Skeletal muscle satellite cell (primary cell): ENCODE measurements around the gene GPR89B.
"Not testable (repeated sequence)": the region's sequence is repeated elsewhere in the genome, so short reads cannot be mapped to it uniquely, and the experiment has no call there.

Experiments used
- H3K27me3 ChIP-seq: 2 replicates; pipeline ENCODE4 v1.7.0; 2013; ENCODE audit warnings: low read length; ENCODE audit not compliant: control insufficient read depth, insufficient read depth
- H3K36me3 ChIP-seq: 2 replicates; pipeline ENCODE4 v1.7.0; 2013; ENCODE audit warnings: mild to moderate bottlenecking, control low read depth, low read length; ENCODE audit not compliant: insufficient read depth
- H3K4me1 ChIP-seq: 2 replicates; pipeline ENCODE4 v1.7.0; 2013; ENCODE audit warnings: low read length; ENCODE audit not compliant: control insufficient read depth, insufficient read depth
- H3K4me2 ChIP-seq: 2 replicates; pipeline ENCODE4 v1.7.0; 2013; ENCODE audit warnings: mild to moderate bottlenecking, low read length
- H3K4me3 ChIP-seq: 2 replicates; pipeline ENCODE4 v1.7.0; 2013; ENCODE audit warnings: low read length
- H3K9ac ChIP-seq: 2 replicates; pipeline ENCODE4 v1.7.0; 2013; ENCODE audit warnings: mild to moderate bottlenecking, low read depth, low read length, moderate library complexity
- H3K9me3 ChIP-seq: replicated peaks from 2 replicates; pipeline ENCODE4 v1.7.0; 2013; ENCODE audit warnings: mild to moderate bottlenecking, control low read depth, low read length

GPR89B gene

DNA sequence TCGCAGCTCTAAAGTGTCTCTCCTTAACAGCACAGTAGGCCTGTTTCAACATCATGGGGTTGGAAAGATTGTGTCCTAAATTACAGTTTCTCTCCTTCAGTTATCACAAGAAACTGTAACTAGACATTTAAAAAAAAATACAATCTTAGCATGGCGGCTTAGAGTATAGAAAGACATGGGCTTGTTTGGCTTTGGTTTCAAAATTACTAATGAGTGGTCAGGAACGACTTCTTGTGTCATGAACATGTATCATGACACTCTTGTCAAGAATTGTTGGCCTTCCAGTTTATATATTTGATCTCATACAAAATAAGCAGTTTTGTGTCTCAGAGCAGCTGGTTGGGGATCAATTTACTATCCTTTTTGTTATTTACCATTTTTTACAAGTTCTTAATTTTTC is 23.5 kb upstream of the GPR89B start:
- H3K27me3 ChIP-seq = peaks cover 12% of the 10 kb centered on the region
- no peak overlapping the region for H3K9ac ChIP-seq
- no peaks in the 10 kb centered on the region for H3K4me1 ChIP-seq
- no peak overlapping the region for H3K4me3 ChIP-seq
- H3K36me3 ChIP-seq = no peaks in the 10 kb centered on the region
- no peak overlapping the region for H3K4me2 ChIP-seq
- no peaks in the 10 kb centered on the region for H3K9me3 ChIP-seq

DNA sequence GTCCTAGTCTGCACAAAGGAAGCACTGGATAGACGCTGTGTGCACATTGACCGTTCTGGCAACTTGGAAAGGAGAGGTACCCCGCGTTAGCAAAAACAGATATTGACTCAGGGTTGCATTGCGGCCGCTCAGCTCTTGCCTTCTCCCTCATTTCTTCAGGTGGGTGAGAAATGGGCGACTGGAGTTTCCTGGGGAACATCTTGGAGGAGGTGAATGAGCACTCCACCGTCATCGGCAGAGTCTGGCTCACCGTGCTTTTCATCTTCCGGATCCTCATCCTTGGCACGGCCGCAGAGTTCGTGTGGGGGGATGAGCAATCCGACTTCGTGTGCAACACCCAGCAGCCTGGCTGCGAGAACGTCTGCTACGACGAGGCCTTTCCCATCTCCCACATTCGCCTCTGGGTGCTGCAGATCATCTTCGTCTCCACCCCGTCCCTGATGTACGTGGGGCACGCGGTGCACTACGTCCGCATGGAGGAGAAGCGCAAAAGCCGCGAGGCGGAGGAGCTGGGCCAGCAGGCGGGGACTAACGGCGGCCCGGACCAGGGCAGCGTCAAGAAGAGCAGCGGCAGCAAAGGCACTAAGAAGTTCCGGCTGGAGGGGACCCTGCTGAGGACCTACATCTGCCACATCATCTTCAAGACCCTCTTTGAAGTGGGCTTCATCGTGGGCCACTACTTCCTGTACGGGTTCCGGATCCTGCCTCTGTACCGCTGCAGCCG is 20.3 kb upstream of the GPR89B start:
- Histone ChIP-seq H3K4me1 (no peaks in the 10 kb centered on the region), H3K4me3 (no peak overlapping the region), H3K4me2 (no peak overlapping the region)

DNA sequence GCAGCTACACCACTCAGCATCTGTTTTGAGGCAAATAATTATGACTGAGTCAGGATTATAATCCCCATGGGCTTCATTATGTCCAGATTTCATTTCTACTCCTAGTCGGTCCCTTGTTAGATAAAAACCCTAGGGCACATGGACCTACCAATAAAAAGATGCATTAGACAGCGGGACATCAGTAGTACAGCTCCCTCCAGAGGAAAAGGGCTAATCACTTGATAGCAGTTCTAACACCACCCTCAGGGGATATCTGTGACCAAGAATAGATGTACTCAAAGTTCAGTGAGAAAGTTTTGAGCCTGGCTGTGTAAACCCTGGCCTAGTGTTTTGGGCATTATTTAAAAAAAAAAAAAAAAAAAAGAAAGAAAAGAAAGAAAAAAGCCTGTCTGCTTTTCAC is 15.7 kb upstream of the GPR89B start:
- no peaks in the 10 kb centered on the region for H3K36me3 ChIP-seq
- H3K4me3 ChIP-seq = no peak overlapping the region
- H3K9ac ChIP-seq = no peak overlapping the region
- peaks cover 18% of the 10 kb centered on the region for H3K27me3 ChIP-seq
- no peaks in the 10 kb centered on the region for H3K9me3 ChIP-seq
- no peaks in the 10 kb centered on the region for H3K4me1 ChIP-seq
- no peak overlapping the region for H3K4me2 ChIP-seq

More for the DNA sequence above, 20.3 kb upstream of the GPR89B start:
- Histone ChIP-seq H3K27me3 (peaks cover 17% of the 10 kb centered on the region), H3K36me3 (no peaks in the 10 kb centered on the region), H3K9me3 (no peaks in the 10 kb centered on the region), H3K9ac (no peak overlapping the region)

DNA sequence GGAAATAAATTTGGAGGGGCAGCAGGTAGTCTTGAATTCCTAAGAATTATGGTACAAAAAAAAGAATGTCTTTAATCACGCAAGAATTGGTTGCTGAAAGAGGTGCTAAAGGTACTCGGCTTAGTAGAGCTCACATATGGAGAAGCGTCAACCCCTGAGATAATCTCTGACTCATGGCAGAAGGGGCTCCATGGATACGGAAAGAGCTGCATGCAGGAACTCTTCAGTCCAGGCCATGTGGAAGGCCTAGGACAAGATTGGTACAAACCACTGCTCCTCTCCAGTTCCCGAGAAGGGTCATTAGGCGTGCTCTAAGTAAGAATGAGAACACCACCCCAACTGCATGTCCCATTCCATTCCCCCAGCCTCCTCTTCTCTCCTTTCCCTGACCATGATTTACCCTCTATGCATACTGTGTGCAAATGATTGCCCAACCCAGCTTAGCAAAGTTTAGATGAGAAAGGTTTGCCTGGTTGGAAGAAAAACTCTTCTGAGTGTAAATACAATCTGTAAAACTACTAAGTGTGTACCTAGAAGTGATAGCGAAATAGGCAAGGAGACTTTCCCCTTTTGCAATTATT is 14.8 kb upstream of the GPR89B start:
- H3K9me3 ChIP-seq = no peaks in the 10 kb centered on the region
- no peak overlapping the region for H3K4me2 ChIP-seq
- peaks cover 18% of the 10 kb centered on the region for H3K27me3 ChIP-seq
- H3K9ac ChIP-seq = no peak overlapping the region
- no peaks in the 10 kb centered on the region for H3K4me1 ChIP-seq
- no peaks in the 10 kb centered on the region for H3K36me3 ChIP-seq
- no peak overlapping the region for H3K4me3 ChIP-seq

DNA sequence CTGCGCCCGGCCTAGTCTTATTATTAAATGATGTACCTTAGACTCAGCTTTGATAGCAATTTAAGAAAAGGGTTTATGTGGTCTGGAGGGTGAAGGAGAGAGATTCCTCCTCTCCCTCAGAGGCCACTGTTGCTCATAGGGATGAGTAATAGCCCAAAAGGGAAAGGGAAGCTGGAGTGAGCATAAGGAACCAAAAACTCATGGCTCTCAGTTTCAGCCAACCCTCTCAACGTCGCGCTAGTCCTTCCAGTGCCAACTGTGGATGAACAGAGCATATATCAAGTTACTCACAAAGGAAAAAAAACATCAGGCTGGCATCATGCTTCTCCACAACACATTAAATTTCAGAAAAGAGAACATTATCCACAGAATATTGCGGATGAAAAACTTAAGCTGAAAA is 8.3 kb upstream of the GPR89B start:
- H3K9ac ChIP-seq = no peak overlapping the region
- peaks cover 3% of the 10 kb centered on the region for H3K27me3 ChIP-seq
- no peak overlapping the region for H3K4me2 ChIP-seq
- H3K36me3 ChIP-seq = no peaks in the 10 kb centered on the region
- no peak overlapping the region for H3K4me3 ChIP-seq
- H3K4me1 ChIP-seq = no peaks in the 10 kb centered on the region
- H3K9me3 ChIP-seq = no peaks in the 10 kb centered on the region

DNA sequence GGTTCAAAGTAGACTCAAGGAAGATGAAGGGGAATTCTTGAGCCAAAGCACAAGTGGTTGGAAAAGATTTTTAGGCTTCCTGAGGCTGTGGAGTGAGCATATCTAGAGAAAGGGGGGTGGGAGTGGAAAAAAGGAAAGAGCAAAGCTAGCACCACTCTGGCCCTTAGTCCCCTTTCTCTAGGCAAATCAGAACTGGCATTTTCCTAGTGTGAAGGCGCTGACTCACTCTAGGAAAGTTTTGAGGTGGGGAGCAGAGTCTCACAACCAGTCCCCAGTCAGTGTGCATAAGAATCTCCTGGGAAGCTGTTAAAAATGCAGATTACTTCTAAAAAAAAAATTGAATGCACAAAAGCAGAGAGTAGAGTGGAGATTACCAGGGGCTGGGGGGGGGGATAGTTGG is 3.4 kb upstream of the GPR89B start:
- H3K36me3 ChIP-seq = no peaks in the 10 kb centered on the region
- H3K4me2 ChIP-seq = no peak overlapping the region
- H3K4me3 ChIP-seq = no peak overlapping the region
- H3K9me3 ChIP-seq = no peaks in the 10 kb centered on the region
- H3K9ac ChIP-seq = no peak overlapping the region
- peaks cover 3% of the 10 kb centered on the region for H3K27me3 ChIP-seq
- no peaks in the 10 kb centered on the region for H3K4me1 ChIP-seq

DNA sequence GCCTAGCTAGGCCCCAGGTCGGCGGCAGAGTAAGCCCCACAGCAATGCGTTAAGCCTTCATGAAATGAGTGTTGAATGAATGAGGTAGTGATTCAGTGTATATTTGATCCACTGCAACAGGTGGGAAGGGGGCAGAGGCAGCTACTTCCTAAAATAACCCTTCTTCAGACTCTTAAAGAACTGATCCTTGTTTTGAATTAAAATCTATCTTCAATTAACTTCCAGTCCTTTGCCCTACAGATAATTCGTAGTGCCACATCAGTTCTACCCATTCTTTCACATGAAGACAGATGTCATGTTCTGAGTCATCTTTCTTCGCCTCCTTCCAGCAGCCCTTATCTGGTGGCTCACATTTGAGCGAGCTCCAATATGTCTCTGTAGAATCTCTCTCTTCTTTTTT is 1.0 kb upstream of the GPR89B start:
- H3K4me3 ChIP-seq, H3K36me3 ChIP-seq, H3K9me3 ChIP-seq, H3K9ac ChIP-seq, H3K4me2 ChIP-seq, H3K27me3 ChIP-seq, H3K4me1 ChIP-seq: not testable (repeated sequence)

DNA sequence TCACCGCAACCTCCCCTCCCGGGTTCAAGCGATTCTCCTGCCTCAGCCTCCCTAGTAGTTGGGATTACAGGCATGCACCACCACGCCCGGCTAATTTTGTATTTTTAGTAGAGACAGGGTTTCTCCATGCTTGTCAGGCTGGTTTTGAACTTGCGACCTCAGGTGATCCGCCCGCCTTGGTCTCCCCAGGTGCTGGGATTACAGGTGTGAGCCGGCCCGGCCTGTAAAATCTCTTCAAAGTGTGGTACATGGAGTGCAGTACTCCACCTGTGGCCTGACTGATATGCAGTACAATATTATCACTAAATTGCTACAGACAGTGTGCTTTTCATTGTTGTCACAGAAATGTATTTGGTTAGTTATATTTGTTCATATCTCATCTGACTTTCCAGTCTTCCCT is 531 bp upstream of the GPR89B start:
- H3K27me3 ChIP-seq, H3K9ac ChIP-seq, H3K4me2 ChIP-seq: not testable (repeated sequence)

DNA sequence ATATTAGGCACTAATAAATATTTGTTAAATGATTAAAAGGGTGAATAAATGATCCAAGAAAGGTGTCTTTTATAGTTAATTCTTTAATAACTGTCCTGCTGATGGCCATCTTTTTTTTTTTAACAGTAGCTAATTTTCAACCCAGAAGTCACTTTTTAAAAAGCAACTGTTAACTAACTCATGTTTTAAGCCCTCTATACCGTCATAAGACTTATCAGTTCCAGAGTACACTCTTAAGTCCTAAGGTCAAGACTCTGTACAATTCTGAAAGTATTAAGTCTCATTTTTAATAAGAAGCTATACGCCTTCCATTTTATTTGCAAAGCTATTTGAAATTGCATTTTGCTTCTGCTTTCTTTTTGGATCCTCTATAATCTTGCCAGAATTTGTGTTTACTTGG is 2.9 kb downstream of the GPR89B start:
- H3K4me3 ChIP-seq, H3K4me2 ChIP-seq, H3K9me3 ChIP-seq, H3K36me3 ChIP-seq, H3K27me3 ChIP-seq, H3K4me1 ChIP-seq, H3K9ac ChIP-seq: not testable (repeated sequence)

More for the DNA sequence above, 531 bp upstream of the GPR89B start:
- not testable (repeated sequence) for H3K4me1 ChIP-seq, H3K4me3 ChIP-seq, H3K9me3 ChIP-seq, H3K36me3 ChIP-seq

DNA sequence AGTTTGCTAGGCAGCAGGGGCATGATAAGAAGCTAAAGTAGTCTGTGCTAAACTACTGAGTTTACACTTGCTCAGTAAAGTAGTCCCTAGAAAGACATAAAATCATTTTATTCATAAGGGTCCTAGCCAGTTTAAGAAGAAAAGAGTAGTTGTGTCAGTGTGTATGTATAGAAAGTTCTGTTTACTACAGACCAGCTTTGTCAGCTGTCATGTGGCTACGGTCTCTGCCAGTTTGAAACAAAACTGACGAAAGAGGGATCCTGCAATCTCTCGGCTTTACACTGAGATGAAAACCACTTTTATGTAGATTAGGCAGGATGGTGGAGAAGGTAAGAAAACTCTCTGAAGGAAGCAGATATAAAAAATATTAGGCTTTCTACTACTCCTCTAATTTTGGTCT is 7.1 kb downstream of the GPR89B start:
- H3K4me3 ChIP-seq, H3K27me3 ChIP-seq, H3K9ac ChIP-seq, H3K4me2 ChIP-seq, H3K9me3 ChIP-seq, H3K36me3 ChIP-seq, H3K4me1 ChIP-seq: not testable (repeated sequence)

DNA sequence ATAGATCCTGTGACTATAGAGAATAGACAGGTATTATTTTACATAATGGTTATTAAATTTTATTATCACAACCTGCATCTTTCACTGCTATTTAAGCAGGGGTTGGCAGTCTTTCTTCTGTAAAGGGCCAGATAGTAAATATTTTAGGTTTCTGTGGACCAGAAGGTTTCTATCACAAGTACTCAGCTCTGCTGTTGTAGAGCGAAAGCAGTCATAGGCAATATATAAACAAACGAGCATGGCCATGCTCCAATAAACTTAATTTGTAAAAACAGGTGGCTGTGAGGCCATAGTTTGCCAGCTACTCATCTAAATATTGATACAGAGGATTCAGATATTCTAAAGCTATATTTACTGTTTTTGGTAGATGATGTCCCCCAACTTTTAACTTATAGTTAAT is 12.2 kb downstream of the GPR89B start:
- H3K27me3 ChIP-seq, H3K9ac ChIP-seq, H3K36me3 ChIP-seq, H3K4me1 ChIP-seq, H3K9me3 ChIP-seq, H3K4me3 ChIP-seq, H3K4me2 ChIP-seq: not testable (repeated sequence)

DNA sequence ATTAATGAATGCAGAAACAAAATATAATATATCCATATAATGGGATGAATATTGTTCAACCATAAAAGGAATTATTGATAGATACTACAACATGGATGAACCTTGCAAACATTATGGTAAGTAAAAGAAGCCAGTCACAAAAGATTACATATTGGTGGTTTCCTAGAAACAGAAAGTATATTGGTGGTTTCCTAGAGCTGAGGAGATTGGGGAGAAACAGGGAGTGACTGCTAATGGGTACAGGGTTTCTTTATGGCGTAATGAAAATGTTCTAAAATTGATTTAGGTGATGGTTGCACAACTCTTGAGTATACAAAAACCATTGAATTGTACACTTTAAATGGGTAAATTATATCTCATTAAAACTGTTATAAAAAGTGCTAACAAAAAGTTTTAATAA is 14.3 kb downstream of the GPR89B start:
- not testable (repeated sequence) for H3K4me1 ChIP-seq, H3K4me3 ChIP-seq, H3K9ac ChIP-seq, H3K36me3 ChIP-seq, H3K4me2 ChIP-seq, H3K27me3 ChIP-seq, H3K9me3 ChIP-seq
